ENCODE data around the gene GP1BA.

- TF ChIP-seq EZH2 (IDR thresholded peaks at IDR 0.05; ENCODE audit: borderline replicate concordance) (no peak), EZH2phosphoT487 (IDR thresholded peaks at IDR 0.05; ENCODE audit: low read depth, severe bottlenecking, unreplicated experiment) (no peak)
- TF ChIP-seq, protein P1, sequence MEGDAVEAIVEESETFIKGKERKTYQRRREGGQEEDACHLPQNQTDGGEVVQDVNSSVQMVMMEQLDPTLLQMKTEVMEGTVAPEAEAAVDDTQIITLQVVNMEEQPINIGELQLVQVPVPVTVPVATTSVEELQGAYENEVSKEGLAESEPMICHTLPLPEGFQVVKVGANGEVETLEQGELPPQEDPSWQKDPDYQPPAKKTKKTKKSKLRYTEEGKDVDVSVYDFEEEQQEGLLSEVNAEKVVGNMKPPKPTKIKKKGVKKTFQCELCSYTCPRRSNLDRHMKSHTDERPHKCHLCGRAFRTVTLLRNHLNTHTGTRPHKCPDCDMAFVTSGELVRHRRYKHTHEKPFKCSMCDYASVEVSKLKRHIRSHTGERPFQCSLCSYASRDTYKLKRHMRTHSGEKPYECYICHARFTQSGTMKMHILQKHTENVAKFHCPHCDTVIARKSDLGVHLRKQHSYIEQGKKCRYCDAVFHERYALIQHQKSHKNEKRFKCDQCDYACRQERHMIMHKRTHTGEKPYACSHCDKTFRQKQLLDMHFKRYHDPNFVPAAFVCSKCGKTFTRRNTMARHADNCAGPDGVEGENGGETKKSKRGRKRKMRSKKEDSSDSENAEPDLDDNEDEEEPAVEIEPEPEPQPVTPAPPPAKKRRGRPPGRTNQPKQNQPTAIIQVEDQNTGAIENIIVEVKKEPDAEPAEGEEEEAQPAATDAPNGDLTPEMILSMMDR (IDR thresholded peaks at IDR 0.05; ENCODE audit: poor library complexity), result no peak
These were observed 16.3 kb downstream of the GP1BA start, which contains the start of gene PFN1 for GRCh38 chr17:4948166-4948930.

Data from hepatocyte (in vitro differentiated cells).